ENCODE measurements around the gene TRIM28.

- no peak for TF ChIP-seq CREB1 (IDR thresholded peaks at IDR 0.05; ENCODE audit: low read depth)
- TF ChIP-seq FOXM1 (IDR thresholded peaks at IDR 0.05; ENCODE audit: borderline replicate concordance, low read depth): no peak
- TF ChIP-seq RAD21 (IDR thresholded peaks at IDR 0.05; ENCODE audit: low read depth): no peak
- TF ChIP-seq MAX (IDR thresholded peaks at IDR 0.05): no peak
- TF ChIP-seq TCF12 (IDR thresholded peaks at IDR 0.05; ENCODE audit: low read depth): no peak
Measured at GRCh38 chr19:58573658-58574164, 29.8 kb downstream of the TRIM28 start.
